ENCODE data around the gene CFAP77.

DNA sequence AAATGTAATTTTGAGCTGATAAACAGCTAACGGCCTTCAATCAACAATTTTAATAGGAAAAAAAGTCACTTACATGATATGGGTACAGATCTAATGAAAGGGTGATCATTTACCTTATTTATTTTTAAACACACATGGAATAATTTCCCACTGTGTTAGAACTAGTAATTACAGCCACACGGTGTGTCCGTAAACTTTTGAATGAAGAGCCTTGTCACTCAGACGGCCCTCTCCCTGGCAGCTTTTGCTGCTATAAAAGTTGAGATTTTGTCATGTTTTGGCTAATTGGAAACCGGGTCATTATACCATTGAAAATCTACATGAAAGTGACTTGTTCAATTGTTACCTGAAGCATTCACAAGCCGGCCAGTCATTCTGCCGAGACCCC is 15.7 kb downstream of the CFAP77 start:
- TF ChIP-seq, protein P1, sequence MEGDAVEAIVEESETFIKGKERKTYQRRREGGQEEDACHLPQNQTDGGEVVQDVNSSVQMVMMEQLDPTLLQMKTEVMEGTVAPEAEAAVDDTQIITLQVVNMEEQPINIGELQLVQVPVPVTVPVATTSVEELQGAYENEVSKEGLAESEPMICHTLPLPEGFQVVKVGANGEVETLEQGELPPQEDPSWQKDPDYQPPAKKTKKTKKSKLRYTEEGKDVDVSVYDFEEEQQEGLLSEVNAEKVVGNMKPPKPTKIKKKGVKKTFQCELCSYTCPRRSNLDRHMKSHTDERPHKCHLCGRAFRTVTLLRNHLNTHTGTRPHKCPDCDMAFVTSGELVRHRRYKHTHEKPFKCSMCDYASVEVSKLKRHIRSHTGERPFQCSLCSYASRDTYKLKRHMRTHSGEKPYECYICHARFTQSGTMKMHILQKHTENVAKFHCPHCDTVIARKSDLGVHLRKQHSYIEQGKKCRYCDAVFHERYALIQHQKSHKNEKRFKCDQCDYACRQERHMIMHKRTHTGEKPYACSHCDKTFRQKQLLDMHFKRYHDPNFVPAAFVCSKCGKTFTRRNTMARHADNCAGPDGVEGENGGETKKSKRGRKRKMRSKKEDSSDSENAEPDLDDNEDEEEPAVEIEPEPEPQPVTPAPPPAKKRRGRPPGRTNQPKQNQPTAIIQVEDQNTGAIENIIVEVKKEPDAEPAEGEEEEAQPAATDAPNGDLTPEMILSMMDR (IDR thresholded peaks at IDR 0.05), result no peak
- TF ChIP-seq POLR2A (IDR thresholded peaks at IDR 0.05) (no peak), POLR2AphosphoS5 (IDR thresholded peaks at IDR 0.05; ENCODE audit: insufficient read depth in 1 of 2, low read depth in 1 of 2) (no peak)
